K562 (cell line): ENCODE measurements around the gene SPATA33. TPM values are rescaled to one million over a fixed set of nuclear protein-coding genes. Genes with fewer than 3 reads are reported as not detected.
A peak's percentile ranks its signal among the peaks of the same experiment; 100 is the strongest.

Source experiments
- ATAC-seq: fragments of 200-7000 bp; cut with Tn5 transposase; 3 replicates; pipeline ENCODE4 v1.9.1; 2020; ENCODE audit warnings: moderate library complexity
- BruUV-seq: library from RNA; stranded (reverse); fragments of 400-500 nt; replicated peaks from 2 replicates; lab custom pipeline; 2021; lab: Mats Ljungman, UMichigan
- CTCF ChIA-PET: fragments of 300-600 bp; formaldehyde crosslinking; extraction: SDS; loops from one replicate; lab custom pipeline; 2021; ENCODE audit warnings: low intra/inter-chr PET ratio; lab: Yijun Ruan, JAX
- POLR2A ChIA-PET: fragments of 300-600, 350-650 bp; sonication (Branson Sonifier 250); formaldehyde crosslinking; extraction: SDS; loops from one replicate; lab custom pipeline; 2021; ENCODE audit warnings: antibody characterized with exemption, inconsistent platforms; lab: Yijun Ruan, JAX
- DNase-seq, 4 experiments: peaks; one replicate each; pipeline versions ENCODE4 v3.0.0 to v3.0.0-alpha.2; 2011 to 2018; ENCODE audit warnings: low spot score in 3 of 4, mixed read lengths in 3 of 4; ENCODE audit errors: extremely low read depth in 1 of 4
- FAIRE-seq: peaks from 2 replicates; lab custom pipeline; 2011; peaks lifted over from hg19 to GRCh38; lab: Jason Lieb, UNC
- H2AFZ ChIP-seq: 2 replicates; pipeline ENCODE4 v1.6.0; 2011; ENCODE audit warnings: low read depth, low read length, control low read depth, inconsistent platforms
- H3K27ac ChIP-seq: fragments of 200-600 bp; 3 replicates; pipeline ENCODE4 v1.8.0; 2011; ENCODE audit warnings: low read depth, mild to moderate bottlenecking, control low read depth, inconsistent platforms, low read length, moderate library complexity, mixed read lengths; ENCODE audit errors: extremely low read depth
- H3K27me3 ChIP-seq, 2 experiments: fragments of 300-600 bp in 1 of 2; 2 replicates in 1 of 2; 3 replicates in 1 of 2; pipeline versions ENCODE4 v1.6.0 to v1.8.0; 2011; ENCODE audit warnings: inconsistent platforms in 2 of 2, low read length in 2 of 2, mild to moderate bottlenecking in 1 of 2, mixed read lengths in 1 of 2, moderate library complexity in 1 of 2; ENCODE audit not compliant: control insufficient read depth in 2 of 2, insufficient read depth in 2 of 2
- H3K36me3 ChIP-seq: fragments of 300-600 bp; 3 replicates; pipeline ENCODE4 v1.8.0; 2011; ENCODE audit warnings: mild to moderate bottlenecking, low read length, inconsistent platforms; ENCODE audit not compliant: control insufficient read depth, insufficient read depth
- H3K4me1 ChIP-seq, 2 experiments: fragments of 200-600 bp in 1 of 2; replicated peaks in 1 of 2; 2 replicates in 1 of 2; 3 replicates in 1 of 2; pipeline versions ENCODE4 v1.5.1 to v1.8.0; 2011; ENCODE audit warnings: inconsistent platforms in 2 of 2, low read length in 2 of 2, mild to moderate bottlenecking in 1 of 2, mixed read lengths in 1 of 2, moderate library complexity in 1 of 2; ENCODE audit not compliant: control insufficient read depth in 2 of 2, insufficient read depth in 2 of 2
- H3K4me2 ChIP-seq: 2 replicates; pipeline ENCODE4 v1.6.1; 2011; ENCODE audit warnings: low read length, control low read depth, inconsistent platforms, mixed read lengths; ENCODE audit not compliant: insufficient read depth
- H3K4me3 ChIP-seq: fragments of 200-600 bp; sonication (generic), shearing (Covaris generic); 2 replicates; pipeline ENCODE4 v1.5.1; 2016; ENCODE audit warnings: control low read depth, inconsistent platforms
- H3K79me2 ChIP-seq: fragments of 200-600 bp; 3 replicates; pipeline ENCODE4 v1.8.0; 2011; ENCODE audit warnings: low read length, inconsistent platforms; ENCODE audit not compliant: control insufficient read depth, insufficient read depth
- H3K9ac ChIP-seq, 2 experiments: 2 replicates each; pipeline versions ENCODE4 v1.6.0 to v1.6.1; 2011; ENCODE audit warnings: low read depth in 2 of 2, low read length in 2 of 2, control low read depth in 1 of 2, inconsistent platforms in 1 of 2, mild to moderate bottlenecking in 1 of 2, mixed read lengths in 1 of 2; ENCODE audit not compliant: insufficient read depth in 1 of 2
- H3K9me1 ChIP-seq: one replicate; pipeline ENCODE4 v1.6.0; 2011; ENCODE audit warnings: inconsistent platforms, mild to moderate bottlenecking, low read length, moderate library complexity; ENCODE audit not compliant: control insufficient read depth, insufficient read depth
- H3K9me3 ChIP-seq: replicated peaks from 2 replicates; pipeline ENCODE4 v1.5.1; 2011; ENCODE audit warnings: low read depth, low read length, inconsistent platforms; ENCODE audit not compliant: control insufficient read depth, insufficient read depth
- H4K20me1 ChIP-seq: replicated peaks from 2 replicates; pipeline ENCODE4 v1.6.1; 2011; ENCODE audit warnings: low read length, inconsistent platforms, mixed read lengths; ENCODE audit not compliant: control insufficient read depth, insufficient read depth
- BCL6 ChIP-seq: fragments of 250-450 bp; sonication (Bioruptor Pico); IDR thresholded peaks from 2 replicates; pipeline ENCODE4 v1.4.0; 2020
- CCNT2 ChIP-seq: IDR thresholded peaks from 2 replicates; pipeline ENCODE4 v1.6.1; 2011; ENCODE audit warnings: borderline replicate concordance, low read depth, mild to moderate bottlenecking, moderate library complexity, mixed read lengths, low read length; ENCODE audit not compliant: insufficient read length; ENCODE audit errors: extremely low read depth
- JUNB ChIP-seq: fragments of 450-650 bp; formaldehyde crosslinking; conservative IDR thresholded peaks from 2 replicates; pipeline ENCODE4 v1.4.0; 2020; ENCODE audit warnings: mild to moderate bottlenecking
- PHTF2 ChIP-seq: fragments of 250-450 bp; sonication (Bioruptor Pico); IDR thresholded peaks from 2 replicates; pipeline ENCODE4 v1.5.0; 2021; ENCODE audit warnings: mild to moderate bottlenecking
- RBM39 ChIP-seq: fragments of 200-400 bp; formaldehyde crosslinking; optimal IDR thresholded peaks from 2 replicates; pipeline ENCODE3; 2018; ENCODE audit warnings: low read depth, low read length
- TBP ChIP-seq: optimal IDR thresholded peaks from 2 replicates; pipeline ENCODE3; 2011; ENCODE audit warnings: low read depth, low read length, improper control_type of control experiment
- ZNF436 ChIP-seq: fragments of 250-450, 450-650 bp; sonication (Bioruptor Pico); formaldehyde crosslinking; IDR thresholded peaks from 2 replicates; pipeline ENCODE4 v1.7.0; 2020; ENCODE audit warnings: mild to moderate bottlenecking
- WGBS: fragments of 100-300 bp; shearing (Covaris generic); methylation state at CpG from one replicate; pipeline ENCODE4 v1.1.6; 2016; ENCODE audit warnings: low coverage, mixed read lengths; ENCODE audit not compliant: insufficient coverage; ENCODE audit errors: missing lambda C conversion rate; 5-methylcytosine and 5-hydroxymethylcytosine counted together
- in situ Hi-C: fragments of 300-500 bp; cut with MboI; formaldehyde crosslinking; loops from 4 replicates; pipeline ENCODE4 v1.15.0; 2018; ENCODE audit warnings: inconsistent platforms, mixed read lengths
- intact Hi-C: fragments of 100-400 bp; cut with micrococcal nuclease; formaldehyde crosslinking; loops from 2 replicates; pipeline ENCODE4 v1.14.2; 2022
- polyA plus RNA-seq, 8 experiments: library from polyadenylated mRNA; depleted of rRNA in 4 of 8; stranded (reverse) in 5 of 8; unstranded in 3 of 8; fragments of >200 nt; fragmentation: Nextera tagmentation in 2 of 8; fragmentation: Illumina TruSeq in 1 of 8; extraction: Ambion mirVana in 2 of 8; extraction: Trizol in 1 of 8; gene quantifications; 2 replicates each; pipeline versions ENCODE4 v1.2.1 to v1.2.3, GENCODE V29; 2011 to 2014; ENCODE audit warnings: inconsistent platforms in 1 of 8, missing spikeins in 1 of 8
- total RNA-seq, 7 experiments: library from RNA; depleted of rRNA in 6 of 7; stranded (reverse); fragments of >200 nt in 6 of 7; fragmentation: Illumina TruSeq in 2 of 7; extraction: Trizol in 2 of 7; gene quantifications; 2 replicates each; pipeline versions ENCODE4 v1.2.1 to v1.2.3, GENCODE V29; 2011 to 2021; ENCODE audit warnings: low replicate concordance in 1 of 7
- TF ChIP-seq, protein P1 (sequence below): fragments of 450-650 bp; IDR thresholded peaks from 2 replicates; pipeline ENCODE4 v1.6.1; 2016; ENCODE audit warnings: low read depth
- TF ChIP-seq, protein P2 (sequence below), 2 experiments: IDR thresholded peaks; 2 replicates each; pipeline ENCODE4 v1.6.1; 2012; ENCODE audit warnings: improper control_type of control experiment in 2 of 2, low read depth in 2 of 2, low read length in 2 of 2, borderline replicate concordance in 1 of 2

Gene SPATA33
- total and polyA plus RNA-seq, 9 of the 15 experiments (the other 6 are each of a cell fraction or from before 2014, with no cell fraction given) = 4.0 to 20.0 (median 11.8) TPM

DNA sequence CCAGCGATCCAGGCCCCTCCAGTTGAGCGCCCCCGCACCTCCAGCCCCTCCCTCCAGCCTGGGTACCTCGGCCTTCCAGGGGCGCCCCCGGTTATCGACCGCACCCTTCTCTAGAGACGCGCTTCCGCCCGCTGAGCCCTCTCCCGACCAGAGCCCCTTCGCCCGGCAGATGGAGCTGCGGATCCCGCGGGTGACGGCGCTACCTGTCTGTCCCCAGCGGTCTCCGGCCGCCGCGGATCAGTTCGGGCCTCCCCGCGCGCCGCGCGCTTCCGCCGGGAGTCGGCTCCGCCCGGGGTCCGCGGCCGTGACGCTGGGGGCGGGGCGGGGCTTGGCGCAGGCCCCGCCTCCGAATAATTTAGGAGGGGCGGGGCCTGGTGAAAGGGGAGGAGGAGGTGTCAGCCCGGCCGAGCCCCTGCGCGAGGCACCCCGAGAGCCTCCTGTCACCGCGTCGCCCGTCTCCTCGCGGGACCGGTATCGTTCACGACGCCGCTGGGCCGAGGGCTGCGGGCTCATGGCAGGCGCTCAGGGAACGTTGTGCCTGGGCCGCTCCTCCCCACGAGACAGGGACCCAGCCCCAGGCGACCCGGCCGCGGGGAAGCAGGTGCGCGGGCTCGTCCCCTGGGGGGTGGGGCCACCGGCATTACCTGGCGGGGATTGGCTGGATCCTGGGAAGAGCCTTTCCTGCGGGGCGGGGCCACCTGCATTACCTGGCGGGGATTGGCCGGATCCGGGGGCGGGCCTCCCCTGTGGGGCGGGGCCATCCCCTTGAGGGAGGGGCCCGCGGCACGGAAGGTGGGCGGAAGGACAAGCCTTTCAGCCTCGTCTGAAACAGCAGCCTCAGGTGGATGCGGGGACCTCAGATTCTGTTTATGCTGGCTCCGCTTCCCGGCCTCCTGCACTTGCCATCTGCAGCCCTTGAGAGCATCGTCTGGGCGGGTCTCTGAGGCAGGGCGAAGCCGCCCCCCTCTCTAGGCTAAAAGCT, 44.1 kb downstream of the SPATA33 start, which contains the start of gene SPATA2L:
Gene SPATA2L, minus strand, starts transcription at position 281 of the 982 bp plus-strand sequence. CDS start 473 bp downstream, outside the sequence.
- Histone ChIP-seq H3K4me3 (peak within 1 kb of the TSS; percentile 51), H2AFZ (peak within 1 kb of the TSS; percentile 94), H3K79me2 (peaks cover 9% of the 10 kb centered on the region), H3K27ac (peak within 1 kb of the TSS; percentile 76), H3K27me3 (no peaks in the 10 kb centered on the region), H3K36me3 (peaks cover 17% of the 10 kb centered on the region; the same call in 2 of the 3 replicates), H3K4me1 (peaks cover 16 to 66% of the 10 kb centered on the region in 2 experiments), H4K20me1 (peaks cover 4% of the 10 kb centered on the region; the same call in 1 of the 2 replicates), H3K4me2 (peak within 1 kb of the TSS; percentile 86), H3K9ac (peak within 1 kb of the TSS; percentile 70 to 93), H3K9me1 (peaks cover 8% of the 10 kb centered on the region), H3K9me3 (no peaks in the 10 kb centered on the region)
- peak; percentile 98 for FAIRE-seq
- WGBS = 2% methylated on average over 66 of the region's 97 CpGs
- in situ Hi-C loops (loop anchor here (5.0 kb wide), 1 partner anchor 161 kb away; no protein-coding TSS in a partner anchor), intact Hi-C loops (loop anchor here (2.0 to 5.0 kb wide), 3 partner anchors 17 to 211 kb away; no protein-coding TSS in a partner anchor)
- BruUV-seq = no TSS peak
- ATAC-seq = peak; percentile 86
- ChIA-PET POLR2A (interaction anchor here (0.6 to 1.0 kb wide), 3 partner anchors 30 to 201 kb away, joined by 3 read pairs; no protein-coding TSS in a partner anchor), CTCF (interaction anchor here (0.6 to 2.7 kb wide), 2 partner anchors 143 to 159 kb away, joined by 3 to 18 read pairs; no protein-coding TSS in a partner anchor)
- peak; percentile 96 to 99 (median 96) for DNase-seq
- TF ChIP-seq RBM39 (no peak), BCL6 (CRISPR knock-in tag) (no peak), JUNB (CRISPR knock-in tag) (no peak), CCNT2 (peak; percentile 52), PHTF2 (CRISPR knock-in tag) (no peak), ZNF436 (CRISPR knock-in tag) (no peak), TBP (peak; percentile 42)
- TF ChIP-seq, protein P1, sequence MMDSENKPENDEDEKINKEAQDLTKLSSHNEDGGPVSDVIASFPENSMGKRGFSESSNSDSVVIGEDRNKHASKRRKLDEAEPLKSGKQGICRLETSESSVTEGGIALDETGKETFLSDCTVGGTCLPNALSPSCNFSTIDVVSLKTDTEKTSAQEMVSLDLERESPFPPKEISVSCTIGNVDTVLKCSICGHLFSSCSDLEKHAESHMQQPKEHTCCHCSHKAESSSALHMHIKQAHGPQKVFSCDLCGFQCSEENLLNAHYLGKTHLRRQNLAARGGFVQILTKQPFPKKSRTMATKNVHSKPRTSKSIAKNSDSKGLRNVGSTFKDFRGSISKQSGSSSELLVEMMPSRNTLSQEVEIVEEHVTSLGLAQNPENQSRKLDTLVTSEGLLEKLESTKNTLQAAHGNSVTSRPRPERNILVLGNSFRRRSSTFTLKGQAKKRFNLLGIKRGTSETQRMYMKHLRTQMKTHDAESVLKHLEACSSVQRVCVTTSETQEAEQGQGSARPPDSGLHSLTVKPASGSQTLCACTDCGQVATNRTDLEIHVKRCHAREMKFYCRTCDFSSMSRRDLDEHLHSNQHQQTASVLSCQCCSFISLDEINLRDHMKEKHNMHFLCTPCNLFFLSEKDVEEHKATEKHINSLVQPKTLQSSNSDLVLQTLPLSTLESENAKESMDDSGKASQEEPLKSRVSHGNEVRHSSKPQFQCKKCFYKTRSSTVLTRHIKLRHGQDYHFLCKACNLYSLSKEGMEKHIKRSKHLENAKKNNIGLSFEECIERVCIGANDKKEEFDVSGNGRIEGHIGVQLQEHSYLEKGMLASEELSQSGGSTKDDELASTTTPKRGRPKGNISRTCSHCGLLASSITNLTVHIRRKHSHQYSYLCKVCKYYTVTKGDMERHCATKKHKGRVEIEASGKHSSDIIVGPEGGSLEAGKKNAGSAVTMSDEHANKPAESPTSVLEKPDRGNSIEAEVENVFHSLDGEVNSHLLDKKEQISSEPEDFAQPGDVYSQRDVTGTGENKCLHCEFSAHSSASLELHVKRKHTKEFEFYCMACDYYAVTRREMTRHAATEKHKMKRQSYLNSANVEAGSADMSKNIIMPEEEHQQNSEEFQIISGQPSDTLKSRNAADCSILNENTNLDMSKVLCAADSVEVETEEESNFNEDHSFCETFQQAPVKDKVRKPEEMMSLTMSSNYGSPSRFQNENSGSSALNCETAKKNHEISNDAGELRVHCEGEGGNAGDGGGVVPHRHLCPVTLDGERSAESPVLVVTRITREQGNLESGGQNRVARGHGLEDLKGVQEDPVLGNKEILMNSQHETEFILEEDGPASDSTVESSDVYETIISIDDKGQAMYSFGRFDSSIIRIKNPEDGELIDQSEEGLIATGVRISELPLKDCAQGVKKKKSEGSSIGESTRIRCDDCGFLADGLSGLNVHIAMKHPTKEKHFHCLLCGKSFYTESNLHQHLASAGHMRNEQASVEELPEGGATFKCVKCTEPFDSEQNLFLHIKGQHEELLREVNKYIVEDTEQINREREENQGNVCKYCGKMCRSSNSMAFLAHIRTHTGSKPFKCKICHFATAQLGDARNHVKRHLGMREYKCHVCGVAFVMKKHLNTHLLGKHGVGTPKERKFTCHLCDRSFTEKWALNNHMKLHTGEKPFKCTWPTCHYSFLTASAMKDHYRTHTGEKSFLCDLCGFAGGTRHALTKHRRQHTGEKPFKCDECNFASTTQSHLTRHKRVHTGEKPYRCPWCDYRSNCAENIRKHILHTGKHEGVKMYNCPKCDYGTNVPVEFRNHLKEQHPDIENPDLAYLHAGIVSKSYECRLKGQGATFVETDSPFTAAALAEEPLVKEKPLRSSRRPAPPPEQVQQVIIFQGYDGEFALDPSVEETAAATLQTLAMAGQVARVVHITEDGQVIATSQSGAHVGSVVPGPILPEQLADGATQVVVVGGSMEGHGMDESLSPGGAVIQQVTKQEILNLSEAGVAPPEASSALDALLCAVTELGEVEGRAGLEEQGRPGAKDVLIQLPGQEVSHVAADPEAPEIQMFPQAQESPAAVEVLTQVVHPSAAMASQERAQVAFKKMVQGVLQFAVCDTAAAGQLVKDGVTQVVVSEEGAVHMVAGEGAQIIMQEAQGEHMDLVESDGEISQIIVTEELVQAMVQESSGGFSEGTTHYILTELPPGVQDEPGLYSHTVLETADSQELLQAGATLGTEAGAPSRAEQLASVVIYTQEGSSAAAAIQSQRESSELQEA = no peak
- TF ChIP-seq, protein P2, sequence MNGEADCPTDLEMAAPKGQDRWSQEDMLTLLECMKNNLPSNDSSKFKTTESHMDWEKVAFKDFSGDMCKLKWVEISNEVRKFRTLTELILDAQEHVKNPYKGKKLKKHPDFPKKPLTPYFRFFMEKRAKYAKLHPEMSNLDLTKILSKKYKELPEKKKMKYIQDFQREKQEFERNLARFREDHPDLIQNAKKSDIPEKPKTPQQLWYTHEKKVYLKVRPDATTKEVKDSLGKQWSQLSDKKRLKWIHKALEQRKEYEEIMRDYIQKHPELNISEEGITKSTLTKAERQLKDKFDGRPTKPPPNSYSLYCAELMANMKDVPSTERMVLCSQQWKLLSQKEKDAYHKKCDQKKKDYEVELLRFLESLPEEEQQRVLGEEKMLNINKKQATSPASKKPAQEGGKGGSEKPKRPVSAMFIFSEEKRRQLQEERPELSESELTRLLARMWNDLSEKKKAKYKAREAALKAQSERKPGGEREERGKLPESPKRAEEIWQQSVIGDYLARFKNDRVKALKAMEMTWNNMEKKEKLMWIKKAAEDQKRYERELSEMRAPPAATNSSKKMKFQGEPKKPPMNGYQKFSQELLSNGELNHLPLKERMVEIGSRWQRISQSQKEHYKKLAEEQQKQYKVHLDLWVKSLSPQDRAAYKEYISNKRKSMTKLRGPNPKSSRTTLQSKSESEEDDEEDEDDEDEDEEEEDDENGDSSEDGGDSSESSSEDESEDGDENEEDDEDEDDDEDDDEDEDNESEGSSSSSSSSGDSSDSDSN (IDR thresholded peaks at IDR 0.05; ENCODE audit: borderline replicate concordance in 1 of 2, low read depth in 2 of 2, low read length in 2 of 2) = peak; percentile 94 to 97; a peak in 3 of 4 replicates
